Panc1 (cell line): ENCODE results near the gene SNIP1. TPM values are rescaled to one million over a fixed set of nuclear protein-coding genes. Genes with fewer than 3 reads are reported as not detected.

Source experiments
- ATAC-seq: fragments of 200-7000 bp; cut with Tn5 transposase; 2 replicates; pipeline ENCODE4 v1.9.1; 2020; ENCODE audit warnings: mild to moderate bottlenecking, moderate library complexity
- BruUV-seq: library from RNA; stranded (reverse); fragments of 400-500 nt; replicated peaks from 2 replicates; lab custom pipeline; 2021; lab: Mats Ljungman, UMichigan
- CTCF ChIA-PET: fragments of 300-600 bp; sonication (Branson Sonifier 250); formaldehyde crosslinking; loops from one replicate; lab custom pipeline; 2022; ENCODE audit warnings: antibody characterized with exemption; lab: Charles Lee
- POLR2A ChIA-PET: fragments of 300-600 bp; sonication (Branson Sonifier 250); formaldehyde crosslinking; loops from one replicate; lab custom pipeline; 2022; ENCODE audit warnings: antibody characterized with exemption; lab: Charles Lee
- DNase-seq: peaks from one replicate; pipeline ENCODE4 v3.0.0-alpha.2; 2010; ENCODE audit warnings: low read depth, low spot score
- H3K27ac ChIP-seq: 2 replicates; pipeline ENCODE4 v1.5.1; 2011; ENCODE audit warnings: mild to moderate bottlenecking, low read length, inconsistent platforms
- H3K27me3 ChIP-seq: fragments of 200-500 bp; sonication (Bioruptor generic); 2 replicates; pipeline ENCODE4 v1.6.0; 2014; ENCODE audit warnings: low read length, inconsistent platforms; ENCODE audit not compliant: control insufficient read depth, insufficient read depth
- H3K36me3 ChIP-seq: fragments of 200-500 bp; sonication (Bioruptor generic); 2 replicates; pipeline ENCODE4 v1.5.1; 2014; ENCODE audit warnings: inconsistent platforms, mild to moderate bottlenecking, low read length, moderate library complexity; ENCODE audit not compliant: control insufficient read depth, insufficient read depth
- H3K4me1 ChIP-seq: 2 replicates; pipeline ENCODE4 v1.5.1; 2011; ENCODE audit warnings: inconsistent platforms, mild to moderate bottlenecking, low read length, moderate library complexity; ENCODE audit not compliant: control insufficient read depth, insufficient read depth
- H3K4me3 ChIP-seq, 2 experiments: 2 replicates each; pipeline ENCODE4 v1.5.1; 2011 to 2012; ENCODE audit warnings: low read depth in 2 of 2, low read length in 2 of 2, mild to moderate bottlenecking in 2 of 2, inconsistent platforms in 1 of 2, moderate library complexity in 1 of 2
- H3K9me3 ChIP-seq: fragments of 200-500 bp; sonication (Bioruptor generic); 2 replicates; pipeline ENCODE4 v1.5.1; 2014; ENCODE audit warnings: low read depth, mild to moderate bottlenecking, inconsistent platforms, low read length, moderate library complexity; ENCODE audit not compliant: control insufficient read depth, insufficient read depth
- POLR2AphosphoS5 ChIP-seq: IDR thresholded peaks from 2 replicates; pipeline ENCODE4 v1.6.1; 2012; ENCODE audit warnings: mild to moderate bottlenecking, low read depth, low read length, moderate library complexity
- SIN3A ChIP-seq: IDR thresholded peaks from 2 replicates; pipeline ENCODE4 v1.6.1; 2012; ENCODE audit warnings: low read depth, mild to moderate bottlenecking, low read length, moderate library complexity, borderline replicate concordance; ENCODE audit not compliant: insufficient read depth
- TCF7L2 ChIP-seq: IDR thresholded peaks from 2 replicates; pipeline ENCODE4 v1.6.1; 2011; ENCODE audit warnings: mild to moderate bottlenecking, low read depth, low read length, inconsistent platforms
- in situ Hi-C: cut with HindIII; loops from 2 replicates; pipeline ENCODE4 v1.10.0; 2016; ENCODE audit warnings: low sequenced_read_pairs, low pct_unique_long_range_greater_than_20kb
- intact Hi-C: fragments of 100-400 bp; cut with micrococcal nuclease; formaldehyde crosslinking; loops from one replicate; pipeline ENCODE4 v1.10.0; 2022; ENCODE audit not compliant: unreplicated experiment
- total RNA-seq: library from RNA; stranded (reverse); gene quantifications from one replicate; pipeline ENCODE4 v1.2.1, GENCODE V29; 2021; ENCODE audit not compliant: unreplicated experiment
- TF ChIP-seq, protein P1 (sequence below): fragments of 450-650 bp; IDR thresholded peaks from 2 replicates; pipeline ENCODE4 v1.5.1; 2017; ENCODE audit warnings: mild to moderate bottlenecking
- TF ChIP-seq, protein P2 (sequence below), 2 experiments: IDR thresholded peaks; 2 replicates each; pipeline ENCODE4 v1.6.1; 2011 to 2012; ENCODE audit warnings: low read depth in 2 of 2, control low read depth in 1 of 2, low read length in 1 of 2, mild to moderate bottlenecking in 1 of 2, moderate library complexity in 1 of 2; ENCODE audit not compliant: insufficient read depth in 1 of 2

SNIP1 gene
- total RNA-seq, 1 experiment from 2014 or later, result 21.4 TPM

DNA sequence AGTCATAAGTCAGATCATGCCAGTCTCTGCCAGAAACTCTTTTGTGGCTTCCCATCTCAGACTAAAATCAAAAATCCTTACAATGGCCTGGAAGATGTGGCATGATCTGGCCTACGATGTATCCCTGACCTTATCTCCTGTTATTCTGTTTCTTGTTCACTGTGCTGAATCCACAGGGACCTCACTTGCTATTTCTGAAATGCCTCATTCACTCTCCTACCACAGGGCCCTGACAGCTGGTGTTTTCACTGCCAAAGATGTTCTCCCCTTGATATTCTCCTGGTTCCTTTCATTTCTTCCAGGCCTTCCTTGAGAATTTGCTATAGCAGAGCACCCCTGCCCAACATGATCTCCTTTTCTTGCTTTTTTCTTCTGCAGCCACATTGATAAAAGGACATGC is 4.3 kb upstream of the SNIP1 start:
- peaks cover under 1% of the 10 kb centered on the region; the same call in 1 of the 2 replicates for H3K36me3 ChIP-seq
- TF ChIP-seq TCF7L2 (no peak), SIN3A (no peak), POLR2AphosphoS5 (no peak)
- TF ChIP-seq, protein P1, sequence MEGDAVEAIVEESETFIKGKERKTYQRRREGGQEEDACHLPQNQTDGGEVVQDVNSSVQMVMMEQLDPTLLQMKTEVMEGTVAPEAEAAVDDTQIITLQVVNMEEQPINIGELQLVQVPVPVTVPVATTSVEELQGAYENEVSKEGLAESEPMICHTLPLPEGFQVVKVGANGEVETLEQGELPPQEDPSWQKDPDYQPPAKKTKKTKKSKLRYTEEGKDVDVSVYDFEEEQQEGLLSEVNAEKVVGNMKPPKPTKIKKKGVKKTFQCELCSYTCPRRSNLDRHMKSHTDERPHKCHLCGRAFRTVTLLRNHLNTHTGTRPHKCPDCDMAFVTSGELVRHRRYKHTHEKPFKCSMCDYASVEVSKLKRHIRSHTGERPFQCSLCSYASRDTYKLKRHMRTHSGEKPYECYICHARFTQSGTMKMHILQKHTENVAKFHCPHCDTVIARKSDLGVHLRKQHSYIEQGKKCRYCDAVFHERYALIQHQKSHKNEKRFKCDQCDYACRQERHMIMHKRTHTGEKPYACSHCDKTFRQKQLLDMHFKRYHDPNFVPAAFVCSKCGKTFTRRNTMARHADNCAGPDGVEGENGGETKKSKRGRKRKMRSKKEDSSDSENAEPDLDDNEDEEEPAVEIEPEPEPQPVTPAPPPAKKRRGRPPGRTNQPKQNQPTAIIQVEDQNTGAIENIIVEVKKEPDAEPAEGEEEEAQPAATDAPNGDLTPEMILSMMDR, result no peak
- TF ChIP-seq, protein P2, sequence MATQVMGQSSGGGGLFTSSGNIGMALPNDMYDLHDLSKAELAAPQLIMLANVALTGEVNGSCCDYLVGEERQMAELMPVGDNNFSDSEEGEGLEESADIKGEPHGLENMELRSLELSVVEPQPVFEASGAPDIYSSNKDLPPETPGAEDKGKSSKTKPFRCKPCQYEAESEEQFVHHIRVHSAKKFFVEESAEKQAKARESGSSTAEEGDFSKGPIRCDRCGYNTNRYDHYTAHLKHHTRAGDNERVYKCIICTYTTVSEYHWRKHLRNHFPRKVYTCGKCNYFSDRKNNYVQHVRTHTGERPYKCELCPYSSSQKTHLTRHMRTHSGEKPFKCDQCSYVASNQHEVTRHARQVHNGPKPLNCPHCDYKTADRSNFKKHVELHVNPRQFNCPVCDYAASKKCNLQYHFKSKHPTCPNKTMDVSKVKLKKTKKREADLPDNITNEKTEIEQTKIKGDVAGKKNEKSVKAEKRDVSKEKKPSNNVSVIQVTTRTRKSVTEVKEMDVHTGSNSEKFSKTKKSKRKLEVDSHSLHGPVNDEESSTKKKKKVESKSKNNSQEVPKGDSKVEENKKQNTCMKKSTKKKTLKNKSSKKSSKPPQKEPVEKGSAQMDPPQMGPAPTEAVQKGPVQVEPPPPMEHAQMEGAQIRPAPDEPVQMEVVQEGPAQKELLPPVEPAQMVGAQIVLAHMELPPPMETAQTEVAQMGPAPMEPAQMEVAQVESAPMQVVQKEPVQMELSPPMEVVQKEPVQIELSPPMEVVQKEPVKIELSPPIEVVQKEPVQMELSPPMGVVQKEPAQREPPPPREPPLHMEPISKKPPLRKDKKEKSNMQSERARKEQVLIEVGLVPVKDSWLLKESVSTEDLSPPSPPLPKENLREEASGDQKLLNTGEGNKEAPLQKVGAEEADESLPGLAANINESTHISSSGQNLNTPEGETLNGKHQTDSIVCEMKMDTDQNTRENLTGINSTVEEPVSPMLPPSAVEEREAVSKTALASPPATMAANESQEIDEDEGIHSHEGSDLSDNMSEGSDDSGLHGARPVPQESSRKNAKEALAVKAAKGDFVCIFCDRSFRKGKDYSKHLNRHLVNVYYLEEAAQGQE (IDR thresholded peaks at IDR 0.05; ENCODE audit: insufficient read depth in 1 of 2, low read depth in 2 of 2, low read length in 1 of 2), result no peak
- BruUV-seq, result no TSS peak
- H3K9me3 ChIP-seq, result peaks cover 6% of the 10 kb centered on the region; the same call in 1 of the 2 replicates
- in situ Hi-C loops, result no loop called here
- no peaks in the 10 kb centered on the region for H3K4me1 ChIP-seq
- no peak overlapping the region for H3K27ac ChIP-seq
- DNase-seq (no peak), ATAC-seq (no peak)
- intact Hi-C loops, result no loop called here
- ChIA-PET POLR2A (no interaction called here), CTCF (interaction anchor here (0.5 kb wide), 1 partner anchor 59 kb away, joined by 5 read pairs; no protein-coding TSS in a partner anchor)
- H3K4me3 ChIP-seq, result no peak overlapping the region
- no peaks in the 10 kb centered on the region for H3K27me3 ChIP-seq

DNA sequence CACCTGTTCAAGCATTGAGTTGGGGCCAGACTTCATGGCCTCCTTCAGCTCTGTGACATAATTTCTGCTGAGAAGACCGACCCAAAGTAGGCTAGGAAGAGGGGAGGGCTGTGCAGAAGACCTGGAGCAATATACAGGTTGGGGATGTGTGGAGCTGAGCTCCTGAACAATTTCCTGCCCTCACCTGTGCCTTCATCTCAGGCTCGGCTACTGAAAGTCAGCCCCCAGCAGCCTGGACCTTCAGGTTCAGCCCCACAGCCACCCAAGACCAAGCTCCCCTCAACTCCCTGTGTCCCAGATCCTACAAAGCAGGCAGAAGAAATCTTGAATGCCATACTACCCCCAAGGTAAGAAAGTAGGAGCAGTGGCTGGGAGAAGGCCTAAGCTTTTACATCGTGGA is 3.3 kb upstream of the SNIP1 start:
- ATAC-seq, result no peak
- POLR2A ChIA-PET, result interaction anchor here (0.5 kb wide), 1 partner anchor 1696 kb away, joined by 8 read pairs; no protein-coding TSS in a partner anchor

More for the DNA sequence above, 3.3 kb upstream of the SNIP1 start:
- TF ChIP-seq, protein P1, result no peak
- no peak for TF ChIP-seq TCF7L2
- H3K9me3 ChIP-seq, result peaks cover 6% of the 10 kb centered on the region; the same call in 1 of the 2 replicates
- intact Hi-C loops, result no loop called here
- no peaks in the 10 kb centered on the region for H3K27me3 ChIP-seq
- in situ Hi-C loops, result no loop called here
- H3K4me1 ChIP-seq, result peaks cover 8% of the 10 kb centered on the region; the same call in 1 of the 2 replicates
- DNase-seq, result no peak
- no TSS peak for BruUV-seq
- CTCF ChIA-PET, result interaction anchor here (0.6 kb wide), 1 partner anchor 149 kb away, joined by 4 read pairs; no protein-coding TSS in a partner anchor
- no peak overlapping the region for H3K27ac ChIP-seq
- peaks cover 3% of the 10 kb centered on the region; the same call in 1 of the 2 replicates for H3K36me3 ChIP-seq
- H3K4me3 ChIP-seq, result no peak overlapping the region
